H1 (cell line): ENCODE measurements around the gene CSNK1G2.

ENCODE experiments used
- CREB1 ChIP-seq: IDR thresholded peaks from 2 replicates; pipeline ENCODE4 v1.6.1; 2012; ENCODE audit warnings: inconsistent platforms
- CTCF ChIP-seq, 3 experiments: IDR thresholded peaks; 1 replicate in 2 of 3; 2 replicates in 1 of 3; pipeline versions ENCODE4 v1.5.1 to v1.6.1; 2011; ENCODE audit warnings: low read length in 3 of 3, mild to moderate bottlenecking in 3 of 3, inconsistent platforms in 2 of 3, low read depth in 1 of 3, moderate library complexity in 1 of 3; ENCODE audit not compliant: insufficient read depth in 1 of 3; ENCODE audit errors: control extremely low read depth in 1 of 3
- MAFK ChIP-seq: IDR thresholded peaks from 2 replicates; pipeline ENCODE4 v1.6.1; 2012; ENCODE audit warnings: low read depth, mild to moderate bottlenecking, improper control_type of control experiment, low read length
- POLR2A ChIP-seq, 2 experiments: IDR thresholded peaks; 1 replicate in 1 of 2; 2 replicates in 1 of 2; pipeline ENCODE4 v1.6.1; 2011; ENCODE audit warnings: low read depth in 2 of 2, low read length in 2 of 2, mild to moderate bottlenecking in 2 of 2; ENCODE audit errors: control extremely low read depth in 1 of 2
- RAD21 ChIP-seq, 2 experiments: IDR thresholded peaks in 1 of 2; conservative IDR thresholded peaks in 1 of 2; 2 replicates each; pipeline ENCODE4 v1.6.1; 2011; ENCODE audit warnings: low read depth in 2 of 2, low read length in 2 of 2, improper control_type of control experiment in 1 of 2, inconsistent platforms in 1 of 2, mild to moderate bottlenecking in 1 of 2, moderate library complexity in 1 of 2
- SIN3A ChIP-seq, 2 experiments: IDR thresholded peaks in 1 of 2; conservative IDR thresholded peaks in 1 of 2; 2 replicates each; pipeline ENCODE4 v1.6.1; 2011 to 2012; ENCODE audit warnings: low read length in 2 of 2, improper control_type of control experiment in 1 of 2, low read depth in 1 of 2, mild to moderate bottlenecking in 1 of 2

GRCh38 chr19:1961000-1961883 is 20.3 kb downstream of the CSNK1G2 start:
- TF ChIP-seq RAD21 (IDR thresholded peaks at IDR 0.05 in 1 of 2, conservative IDR thresholded peaks at IDR 0.05 in 1 of 2; ENCODE audit: low read depth in 2 of 2, low read length in 2 of 2) (no peak), POLR2A (IDR thresholded peaks at IDR 0.05; ENCODE audit: control extremely low read depth in 1 of 2, low read depth in 2 of 2, low read length in 2 of 2) (no peak), MAFK (no peak), CTCF (IDR thresholded peaks at IDR 0.05; ENCODE audit: control extremely low read depth in 1 of 3, insufficient read depth in 1 of 3, low read depth in 1 of 3, low read length in 3 of 3) (no peak), CREB1 (no peak), SIN3A (conservative IDR thresholded peaks at IDR 0.05 in 1 of 2, IDR thresholded peaks at IDR 0.05 in 1 of 2; ENCODE audit: low read depth in 1 of 2, low read length in 2 of 2) (no peak)
